HG03565 (cell line): Measurements from ENCODE around the gene STXBP6.
"Not testable (repeated sequence)": the region's sequence is repeated elsewhere in the genome, so short reads cannot be mapped to it uniquely, and the experiment has no call there.

Experiments used
- ATAC-seq: cut with Tn5 transposase; IDR thresholded peaks from one replicate; pipeline ENCODE4 v1.9.1; 2021; ENCODE audit warnings: mild to moderate bottlenecking, moderate library complexity; ENCODE audit not compliant: unreplicated experiment

STXBP6 gene

GRCh38 chr14:24839617-24840203 lies 210.2 kb downstream of the STXBP6 start:
- no peak for ATAC-seq

GRCh38 chr14:24838945-24839616 lies 210.9 kb downstream of the STXBP6 start:
- no peak for ATAC-seq

- no peak for ATAC-seq
Observed at GRCh38 chr14:24837280-24838046, 212.5 kb downstream of the STXBP6 start.

GRCh38 chr14:24836324-24836723 lies 213.6 kb downstream of the STXBP6 start:
- ATAC-seq, result not testable (repeated sequence)

- no peak for ATAC-seq
Observed at GRCh38 chr14:24834956-24835355, 215.0 kb downstream of the STXBP6 start.

GRCh38 chr14:24833385-24833784 lies 216.6 kb downstream of the STXBP6 start:
- ATAC-seq, result no peak

GRCh38 chr14:24831677-24832076 lies 218.3 kb downstream of the STXBP6 start:
- no peak for ATAC-seq

- ATAC-seq, result no peak
Observed at GRCh38 chr14:24829862-24830261, 220.1 kb downstream of the STXBP6 start.

- ATAC-seq, result no peak
Observed at GRCh38 chr14:24828486-24828885, 221.5 kb downstream of the STXBP6 start.

GRCh38 chr14:24826390-24826789 lies 223.6 kb downstream of the STXBP6 start:
- no peak for ATAC-seq

GRCh38 chr14:24820616-24821015 lies 229.3 kb downstream of the STXBP6 start:
- ATAC-seq, result no peak

- no peak for ATAC-seq
Observed at GRCh38 chr14:24818823-24819341, 231.1 kb downstream of the STXBP6 start.

GRCh38 chr14:24818058-24818822 lies 231.7 kb downstream of the STXBP6 start:
- ATAC-seq, result no peak

GRCh38 chr14:24817212-24818057 lies 232.5 kb downstream of the STXBP6 start:
- ATAC-seq, result no peak

GRCh38 chr14:24816929-24817211 lies 233.1 kb downstream of the STXBP6 start:
- no peak for ATAC-seq

GRCh38 chr14:24816011-24816928 lies 233.7 kb downstream of the STXBP6 start:
- no peak for ATAC-seq

- no peak for ATAC-seq
Observed at GRCh38 chr14:24815543-24815942, 234.4 kb downstream of the STXBP6 start.

- no peak for ATAC-seq
Observed at GRCh38 chr14:24814944-24815343, 235.0 kb downstream of the STXBP6 start.

- no peak for ATAC-seq
Observed at GRCh38 chr14:24814346-24814745, 235.6 kb downstream of the STXBP6 start.
